Measurements from ENCODE around the gene GATA6. TPM values are rescaled to one million over a fixed set of nuclear protein-coding genes. Genes with fewer than 3 reads are reported as not detected.
A peak's percentile ranks its signal among the peaks of the same experiment; 100 is the strongest.

The GATA6 gene
- total RNA-seq, 1 donor from 2014 or later, result 89.3 TPM

- TF ChIP-seq CTCF (IDR thresholded peaks at IDR 0.05), result no peak
- peak overlapping the region; percentile 98 to 99 for H3K27ac ChIP-seq
- H3K4me1 ChIP-seq, result peaks cover 0 to 7% of the 10 kb centered on the region in 2 donors
- no peaks in the 10 kb centered on the region for H3K9me3 ChIP-seq
- H3K4me3 ChIP-seq, result peak overlapping the region in 1 of 2 donors; percentile 89
- DNase-seq (ENCODE audit: low spot score in 2 of 2), result no peak
- H3K36me3 ChIP-seq, result no peaks in the 10 kb centered on the region
- H3K27me3 ChIP-seq, result no peaks in the 10 kb centered on the region
- intact Hi-C loops (cut with DNase I), result loop anchor here (10.0 kb wide), 4 partner anchors 419 to 1049 kb away; partner anchors contain the start of genes ABHD3, MIB1 and ROCK1
These were observed 5.8 kb upstream of the GATA6 start for GRCh38 chr18:22163416-22164161.

GRCh38 chr18:22164337-22165048 lies 4.9 kb upstream of the GATA6 start:
- no peaks in the 10 kb centered on the region for H3K36me3 ChIP-seq
- peak overlapping the region; percentile 98 to 99 for H3K27ac ChIP-seq
- H3K4me1 ChIP-seq, result peaks cover 0 to 7% of the 10 kb centered on the region in 2 donors
- peak overlapping the region; percentile 89 to 90 for H3K4me3 ChIP-seq
- no peaks in the 10 kb centered on the region for H3K9me3 ChIP-seq
- H3K27me3 ChIP-seq, result no peaks in the 10 kb centered on the region
- no peak for TF ChIP-seq CTCF (IDR thresholded peaks at IDR 0.05)
- intact Hi-C loops (cut with DNase I), result loop anchor here (5.0 to 10.0 kb wide), 9 partner anchors 183 to 1068 kb away; partner anchors contain the start of genes ABHD3, MIB1, RBBP8 and ROCK1
- DNase-seq (ENCODE audit: low spot score in 2 of 2), result no peak

- peak in 1 of 2 donors; percentile 64 for DNase-seq (ENCODE audit: low spot score in 2 of 2)
- no peak for TF ChIP-seq CTCF (IDR thresholded peaks at IDR 0.05)
These were observed 4.3 kb upstream of the GATA6 start for GRCh38 chr18:22165049-22165602.

GRCh38 chr18:22165603-22166068 lies 3.8 kb upstream of the GATA6 start:
- no peak for TF ChIP-seq CTCF (IDR thresholded peaks at IDR 0.05)
- Histone ChIP-seq H3K4me3 (peak overlapping the region; percentile 89 to 90), H3K27ac (peak overlapping the region; percentile 98 to 99), H3K36me3 (no peaks in the 10 kb centered on the region), H3K27me3 (no peaks in the 10 kb centered on the region), H3K9me3 (no peaks in the 10 kb centered on the region), H3K4me1 (peaks cover 0 to 7% of the 10 kb centered on the region in 2 donors)
- DNase-seq (ENCODE audit: low spot score in 2 of 2), result no peak
- intact Hi-C loops (cut with DNase I), result loop anchor here (2.0 to 10.0 kb wide), 11 partner anchors 169 to 1067 kb away; partner anchors contain the start of genes ABHD3, MIB1, RBBP8 and ROCK1

More at GRCh38 chr18:22165049-22165602, 4.3 kb upstream of the GATA6 start:
- H3K9me3 ChIP-seq, result no peaks in the 10 kb centered on the region
- intact Hi-C loops (cut with DNase I), result loop anchor here (5.0 to 10.0 kb wide), 9 partner anchors 182 to 1067 kb away; partner anchors contain the start of genes ABHD3, MIB1, RBBP8 and ROCK1
- peaks cover 0 to 7% of the 10 kb centered on the region in 2 donors for H3K4me1 ChIP-seq
- peak overlapping the region; percentile 89 to 90 for H3K4me3 ChIP-seq
- no peaks in the 10 kb centered on the region for H3K36me3 ChIP-seq
- H3K27me3 ChIP-seq, result no peaks in the 10 kb centered on the region
- peak overlapping the region; percentile 98 to 99 for H3K27ac ChIP-seq

Measured in ascending aorta (tissue), 2 donors.